ENCODE measurements around the gene KCNQ2. TPM values are rescaled to one million over a fixed set of nuclear protein-coding genes. Genes with fewer than 3 reads are reported as not detected.

KCNQ2 gene
- total and polyA plus RNA-seq, 2 experiments from 2014 or later, result 68.5 to 92.4 TPM

- H3K27ac ChIP-seq (ENCODE audit: low read depth), result no peak overlapping the region
- H3K36me3 ChIP-seq (ENCODE audit: insufficient read depth), result no peaks in the 10 kb centered on the region
- no peaks in the 10 kb centered on the region for H3K9me2 ChIP-seq (ENCODE audit: insufficient read depth)
- H3K4me3 Mint-ChIP-seq, result peak overlapping the region; percentile 63
- H3K9me3 Mint-ChIP-seq, result peaks cover 2% of the 10 kb centered on the region; the same call in 1 of the 3 replicates
- no peaks in the 10 kb centered on the region for H3K79me2 ChIP-seq (replicated peaks; ENCODE audit: insufficient read depth)
- peak; percentile 68 for DNase-seq (ENCODE audit: low spot score)
- H3K27me3 Mint-ChIP-seq (ENCODE audit: insufficient read depth, low read depth, poor library complexity), result peaks cover 26% of the 10 kb centered on the region
- H3K36me3 Mint-ChIP-seq (ENCODE audit: low read depth), result no peaks in the 10 kb centered on the region; the same call in 2 of the 3 replicates
- H3K27me3 ChIP-seq (ENCODE audit: insufficient read depth), result peaks cover 18% of the 10 kb centered on the region
- H3K4me2 ChIP-seq, result peak overlapping the region; percentile 84
- no peaks in the 10 kb centered on the region for H3K4me1 ChIP-seq (ENCODE audit: insufficient read depth)
- H3K4me1 Mint-ChIP-seq, result peaks cover 10% of the 10 kb centered on the region
- peak; percentile 32 for ATAC-seq
- H3F3A ChIP-seq (replicated peaks; ENCODE audit: low read depth), result no peaks in the 10 kb centered on the region
- H2AFZ ChIP-seq, result peak overlapping the region; percentile 85
- H3K4me3 ChIP-seq, result peak overlapping the region; percentile 59
- no peak for TF ChIP-seq ZNF331 (CRISPR knock-in tag; IDR thresholded peaks at IDR 0.05; ENCODE audit: low read depth)
- TF ChIP-seq POLR2AphosphoS5 (IDR thresholded peaks at IDR 0.05; ENCODE audit: low read depth), result 0 out of 2 replicates have a peak, but pooled peaks have one; percentile 12
- no peaks in the 10 kb centered on the region for H4K20me1 ChIP-seq (replicated peaks; ENCODE audit: insufficient read depth)
- H3K27ac Mint-ChIP-seq, result no peak overlapping the region
Observed at GRCh38 chr20:63361519-63362435, 110.7 kb downstream of the KCNQ2 start.

GRCh38 chr20:63360850-63361518 lies 111.5 kb downstream of the KCNQ2 start, which contains the start of gene CHRNA4:
Gene CHRNA4, minus strand, starts transcription at chr20:63361349. Its CDS starts 184 bp downstream, at chr20:63361165.
- H3K36me3 Mint-ChIP-seq (ENCODE audit: low read depth), result no peaks in the 10 kb centered on the region; the same call in 2 of the 3 replicates
- H3K4me1 Mint-ChIP-seq, result peaks cover 10% of the 10 kb centered on the region
- peak within 1 kb of the TSS; percentile 63 for H3K4me3 Mint-ChIP-seq
- no peak for TF ChIP-seq ZNF114 (CRISPR knock-in tag; IDR thresholded peaks at IDR 0.05)
- no peak for TF ChIP-seq JUNB (IDR thresholded peaks at IDR 0.05; ENCODE audit: unreplicated experiment)
- no peak for TF ChIP-seq REST (IDR thresholded peaks at IDR 0.05; ENCODE audit: unreplicated experiment)
- no peak for TF ChIP-seq ETS1 (IDR thresholded peaks at IDR 0.05)
- no peaks in the 10 kb centered on the region for H3K9me2 ChIP-seq (ENCODE audit: insufficient read depth)
- no peaks in the 10 kb centered on the region for H3K4me1 ChIP-seq (ENCODE audit: insufficient read depth)
- H4K20me1 ChIP-seq (replicated peaks; ENCODE audit: insufficient read depth), result no peaks in the 10 kb centered on the region
- H3K27ac Mint-ChIP-seq, result no peak within 1 kb of the TSS
- DNase-seq (ENCODE audit: low spot score), result peak; percentile 56
- H3K4me2 ChIP-seq, result peak within 1 kb of the TSS; percentile 84
- peaks cover 18% of the 10 kb centered on the region for H3K27me3 ChIP-seq (ENCODE audit: insufficient read depth)
- peaks cover 2% of the 10 kb centered on the region; the same call in 1 of the 3 replicates for H3K9me3 Mint-ChIP-seq
- H3K27ac ChIP-seq (ENCODE audit: low read depth), result no peak within 1 kb of the TSS
- H3K36me3 ChIP-seq (ENCODE audit: insufficient read depth), result no peaks in the 10 kb centered on the region
- no peaks in the 10 kb centered on the region for H3K79me2 ChIP-seq (replicated peaks; ENCODE audit: insufficient read depth)
- peak within 1 kb of the TSS; percentile 64 for H3K4me3 ChIP-seq
- H3F3A ChIP-seq (replicated peaks; ENCODE audit: low read depth), result no peaks in the 10 kb centered on the region
- ATAC-seq, result peak; percentile 44
- H3K27me3 Mint-ChIP-seq (ENCODE audit: insufficient read depth, low read depth, poor library complexity), result peaks cover 24% of the 10 kb centered on the region
- H2AFZ ChIP-seq, result peak within 1 kb of the TSS; percentile 85

Data from GM23338 (cell line).